CD14-positive monocyte (primary cell): Measurements from ENCODE around the gene DBR1. TPM values are rescaled to one million over a fixed set of nuclear protein-coding genes. Genes with fewer than 3 reads are reported as not detected.
A peak's percentile ranks its signal among the peaks of the same experiment; 100 is the strongest.

ENCODE experiments used
- DNase-seq, 3 donors: peaks; one replicate each; pipeline ENCODE4 v3.0.0-alpha.2; 2011 to 2022
- H2AFZ ChIP-seq: 2 replicates; pipeline ENCODE4 v1.6.0; 2012; ENCODE audit warnings: mild to moderate bottlenecking, low read depth, low read length, inconsistent platforms; ENCODE audit not compliant: insufficient read depth, poor library complexity, severe bottlenecking
- H3K27ac ChIP-seq, 2 donors: 1 replicate in 1 of 2; 2 replicates in 1 of 2; pipeline ENCODE4 v1.5.1; 2012 to 2013; ENCODE audit warnings: low read length in 2 of 2, control low read depth in 1 of 2, inconsistent platforms in 1 of 2, low read depth in 1 of 2, mild to moderate bottlenecking in 1 of 2
- H3K27me3 ChIP-seq, 2 donors: one replicate each; pipeline versions ENCODE4 v1.6.0 to v1.6.1; 2011 to 2013; ENCODE audit warnings: low read length in 2 of 2; ENCODE audit not compliant: control insufficient read depth in 2 of 2, insufficient read depth in 2 of 2
- H3K36me3 ChIP-seq, 2 donors: replicated peaks in 1 of 2; 1 replicate in 1 of 2; 2 replicates in 1 of 2; pipeline versions ENCODE4 v1.5.1 to v1.6.1; 2012 to 2013; ENCODE audit warnings: low read length in 2 of 2, control low read depth in 1 of 2, inconsistent platforms in 1 of 2, mild to moderate bottlenecking in 1 of 2; ENCODE audit not compliant: insufficient read depth in 2 of 2, control insufficient read depth in 1 of 2
- H3K4me1 ChIP-seq, 2 donors: 1 replicate in 1 of 2; 2 replicates in 1 of 2; pipeline versions ENCODE4 v1.5.1 to v1.6.1; 2012 to 2013; ENCODE audit warnings: low read length in 2 of 2, control low read depth in 1 of 2, inconsistent platforms in 1 of 2, mild to moderate bottlenecking in 1 of 2, moderate library complexity in 1 of 2; ENCODE audit not compliant: insufficient read depth in 2 of 2, control insufficient read depth in 1 of 2
- H3K4me2 ChIP-seq: replicated peaks from 2 replicates; pipeline ENCODE3; 2012; ENCODE audit warnings: low read length, moderate library complexity, mild to moderate bottlenecking; ENCODE audit not compliant: poor library complexity, severe bottlenecking; ENCODE audit errors: extremely low read depth
- H3K4me3 ChIP-seq, 3 experiments: fragments of 200-600 bp in 1 of 3; sonication (generic) in 1 of 3; replicated peaks in 1 of 3; 1 replicate in 2 of 3; 2 replicates in 1 of 3; pipeline ENCODE4 v1.5.1; 2011 to 2013; ENCODE audit warnings: low read length in 3 of 3, mild to moderate bottlenecking in 3 of 3, control low read depth in 2 of 3, low read depth in 2 of 3, inconsistent platforms in 1 of 3, moderate library complexity in 1 of 3
- H3K79me2 ChIP-seq: 2 replicates; pipeline ENCODE4 v1.6.0; 2012; ENCODE audit warnings: mild to moderate bottlenecking, control low read depth, inconsistent platforms, low read length, moderate library complexity; ENCODE audit not compliant: insufficient read depth
- H3K9ac ChIP-seq: 2 replicates; pipeline ENCODE4 v1.6.0; 2017; ENCODE audit warnings: low read length, mild to moderate bottlenecking; ENCODE audit not compliant: insufficient read depth, poor library complexity, severe bottlenecking
- H3K9me3 ChIP-seq, 2 donors: replicated peaks in 1 of 2; 1 replicate in 1 of 2; 2 replicates in 1 of 2; pipeline versions ENCODE4 v1.5.1 to v1.6.1; 2012 to 2013; ENCODE audit warnings: low read length in 2 of 2, control low read depth in 1 of 2; ENCODE audit not compliant: control insufficient read depth in 1 of 2, insufficient read depth in 1 of 2
- H4K20me1 ChIP-seq: 2 replicates; pipeline ENCODE4 v1.6.0; 2012; ENCODE audit warnings: mild to moderate bottlenecking, low read length, control low read depth, moderate library complexity; ENCODE audit not compliant: insufficient read depth
- H3K27ac Mint-ChIP-seq, 7 donors: one replicate each; pipeline ENCODE4 v1.8.0; 2020; ENCODE audit warnings: mild to moderate bottlenecking in 7 of 7, mixed read lengths in 7 of 7, moderate library complexity in 6 of 7, inconsistent platforms in 2 of 7
- H3K27me3 Mint-ChIP-seq, 3 donors: one replicate each; pipeline ENCODE4 v1.8.0; 2021 to 2022; ENCODE audit warnings: low read depth in 3 of 3, mild to moderate bottlenecking in 3 of 3, mixed read lengths in 3 of 3, moderate library complexity in 3 of 3, inconsistent platforms in 1 of 3
- H3K36me3 Mint-ChIP-seq, 2 donors: one replicate each; pipeline ENCODE4 v1.8.0; 2020; ENCODE audit warnings: mixed read lengths in 2 of 2, inconsistent platforms in 1 of 2, mild to moderate bottlenecking in 1 of 2
- H3K4me1 Mint-ChIP-seq: one replicate; pipeline ENCODE4 v1.8.0; 2020; ENCODE audit warnings: mild to moderate bottlenecking, mixed read lengths
- H3K4me3 Mint-ChIP-seq, 2 donors: one replicate each; pipeline ENCODE4 v1.8.0; 2020; ENCODE audit warnings: mild to moderate bottlenecking in 2 of 2, mixed read lengths in 2 of 2, moderate library complexity in 1 of 2
- H3K9me3 Mint-ChIP-seq, 7 donors: one replicate each; pipeline ENCODE4 v1.8.0; 2020 to 2022; ENCODE audit warnings: mixed read lengths in 7 of 7, mild to moderate bottlenecking in 6 of 7, moderate library complexity in 6 of 7, inconsistent platforms in 2 of 7
- WGBS: methylation state at CpG from one replicate; pipeline ENCODE4 v1.1.5; 2013; ENCODE audit warnings: missing lambda C conversion rate; ENCODE audit not compliant: insufficient coverage; 5-methylcytosine and 5-hydroxymethylcytosine counted together
- intact Hi-C, 2 donors: fragments of 100-400 bp; cut with micrococcal nuclease; formaldehyde crosslinking; loops; one replicate each; pipeline versions ENCODE4 v1.15.0 to v1.15.1; 2023
- polyA plus RNA-seq, 3 donors: library from polyadenylated mRNA; depleted of rRNA in 1 of 3; unstranded in 2 of 3; stranded (reverse) in 1 of 3; fragments of 300-500 nt in 2 of 3; fragments of >200 nt in 1 of 3; fragmentation: Illumina TruSeq in 2 of 3; gene quantifications; 1 replicate in 2 of 3; 2 replicates in 1 of 3; pipeline ENCODE4 v1.2.3, GENCODE V29; 2012 to 2021
- TF ChIP-seq, protein P1 (sequence below): fragments of 200-600 bp; IDR thresholded peaks from one replicate; pipeline ENCODE4 v1.8.0; 2022; ENCODE audit warnings: antibody characterized with exemption, mild to moderate bottlenecking

The DBR1 gene
- polyA plus RNA-seq, 3 donors: 4.8 to 7.5 (median 5.6) TPM

DNA sequence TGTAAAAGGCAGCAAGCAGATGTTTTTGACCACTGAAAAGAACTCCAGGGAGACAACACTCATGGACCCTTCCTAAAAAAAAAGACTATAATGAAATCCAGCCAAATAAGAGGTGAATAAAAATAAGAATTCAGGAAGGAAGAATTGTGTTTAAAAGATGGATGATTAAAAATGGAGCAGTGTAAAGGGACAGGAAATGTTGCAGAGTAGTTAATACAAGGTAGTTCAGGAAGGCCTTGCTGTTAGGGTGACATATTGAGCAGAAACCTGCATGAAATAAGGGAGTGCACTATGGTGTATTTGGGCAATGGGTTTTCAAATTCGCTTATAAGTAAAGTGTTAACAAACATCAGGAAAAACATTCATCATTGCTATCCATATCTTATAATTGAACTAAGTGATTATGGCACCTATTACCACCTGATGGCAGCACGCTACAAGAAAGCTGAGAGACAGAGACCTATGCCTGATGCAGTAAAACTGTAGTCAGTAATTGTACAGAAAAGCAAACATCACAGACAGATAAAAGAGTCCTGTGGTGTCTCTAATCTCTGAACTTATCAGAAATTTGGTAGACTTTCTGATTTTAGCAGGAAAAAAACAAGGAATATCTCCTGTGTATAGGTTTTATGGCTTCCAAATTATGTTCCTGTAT lies 5.8 kb upstream of the DBR1 start:
- H3K4me3 Mint-ChIP-seq: no peak overlapping the region

DNA sequence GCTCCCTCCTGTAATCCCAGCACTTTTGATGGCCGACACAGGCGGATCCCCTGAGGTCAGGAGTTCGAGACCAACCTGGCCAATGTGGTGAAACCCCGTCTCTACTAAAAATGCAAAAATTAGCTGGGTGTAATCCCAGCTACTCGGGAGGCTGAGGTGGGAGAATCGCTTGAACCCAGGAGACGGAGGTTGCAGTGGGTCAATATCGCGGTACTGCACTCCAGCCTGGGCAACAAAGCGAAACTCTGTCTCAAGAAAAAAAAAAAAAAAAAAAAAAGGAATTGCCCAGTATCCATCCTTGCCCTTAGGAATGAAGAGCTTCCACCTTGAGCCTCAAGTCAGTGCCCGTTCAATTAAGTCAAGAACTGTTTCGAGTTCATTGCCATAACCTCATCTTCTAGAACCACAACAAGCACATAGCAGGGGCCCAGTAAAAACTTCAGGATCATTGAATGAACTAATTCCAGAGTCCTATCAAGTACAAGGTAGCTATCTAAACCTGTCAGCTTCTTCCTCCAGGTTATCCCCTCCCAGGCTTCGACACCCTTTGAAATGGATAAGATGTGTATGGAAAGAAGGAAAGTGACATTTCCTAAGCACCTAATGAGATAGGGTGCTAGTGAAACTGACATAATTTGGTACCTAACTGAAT lies 826 bp downstream of the DBR1 start:
- H3K9me3 Mint-ChIP-seq: peaks cover 0 to 2% (median 0%) of the 10 kb centered on the region in 7 donors
- Histone ChIP-seq H3K9ac (peak overlapping the region; percentile 81), H3K79me2 (peaks cover 42% of the 10 kb centered on the region), H3K4me2 (peak overlapping the region; percentile 82), H4K20me1 (peaks cover 6% of the 10 kb centered on the region), H3K36me3 (peaks cover 14 to 28% of the 10 kb centered on the region in 2 donors), H3K4me1 (peaks cover 20 to 27% of the 10 kb centered on the region in 2 donors), H3K27ac (peak overlapping the region; percentile 70 to 80), H3K27me3 (no peaks in the 10 kb centered on the region), H2AFZ (peak overlapping the region; percentile 96), H3K4me3 (peak overlapping the region; percentile 73 to 90 (median 87)), H3K9me3 (no peaks in the 10 kb centered on the region)
- H3K27me3 Mint-ChIP-seq: peaks cover 0 to 7% (median 2%) of the 10 kb centered on the region in 3 donors
- DNase-seq: no peak
- H3K27ac Mint-ChIP-seq: peak overlapping the region in 4 of 7 donors; percentile 87 to 96 (median 94)
- peak overlapping the region; percentile 97 to 98 for H3K4me3 Mint-ChIP-seq
- intact Hi-C loops: no loop called here
- 71% methylated on average over 7 of the region's 13 CpGs for WGBS
- peaks cover 29% of the 10 kb centered on the region for H3K4me1 Mint-ChIP-seq
- TF ChIP-seq, protein P1, sequence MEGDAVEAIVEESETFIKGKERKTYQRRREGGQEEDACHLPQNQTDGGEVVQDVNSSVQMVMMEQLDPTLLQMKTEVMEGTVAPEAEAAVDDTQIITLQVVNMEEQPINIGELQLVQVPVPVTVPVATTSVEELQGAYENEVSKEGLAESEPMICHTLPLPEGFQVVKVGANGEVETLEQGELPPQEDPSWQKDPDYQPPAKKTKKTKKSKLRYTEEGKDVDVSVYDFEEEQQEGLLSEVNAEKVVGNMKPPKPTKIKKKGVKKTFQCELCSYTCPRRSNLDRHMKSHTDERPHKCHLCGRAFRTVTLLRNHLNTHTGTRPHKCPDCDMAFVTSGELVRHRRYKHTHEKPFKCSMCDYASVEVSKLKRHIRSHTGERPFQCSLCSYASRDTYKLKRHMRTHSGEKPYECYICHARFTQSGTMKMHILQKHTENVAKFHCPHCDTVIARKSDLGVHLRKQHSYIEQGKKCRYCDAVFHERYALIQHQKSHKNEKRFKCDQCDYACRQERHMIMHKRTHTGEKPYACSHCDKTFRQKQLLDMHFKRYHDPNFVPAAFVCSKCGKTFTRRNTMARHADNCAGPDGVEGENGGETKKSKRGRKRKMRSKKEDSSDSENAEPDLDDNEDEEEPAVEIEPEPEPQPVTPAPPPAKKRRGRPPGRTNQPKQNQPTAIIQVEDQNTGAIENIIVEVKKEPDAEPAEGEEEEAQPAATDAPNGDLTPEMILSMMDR: no peak
- H3K36me3 Mint-ChIP-seq: peaks cover 19 to 26% of the 10 kb centered on the region in 2 donors

More for the DNA sequence above, 5.8 kb upstream of the DBR1 start:
- no peak overlapping the region for H3K4me2 ChIP-seq
- no CpG with 5 or more reads among the region's 2 CpGs for WGBS
- intact Hi-C loops: no loop called here
- TF ChIP-seq, protein P1: peak; percentile 58
- peaks cover 0 to 2% (median 0%) of the 10 kb centered on the region in 7 donors for H3K9me3 Mint-ChIP-seq
- no peaks in the 10 kb centered on the region for H3K79me2 ChIP-seq
- no peaks in the 10 kb centered on the region for H4K20me1 ChIP-seq
- H3K4me3 ChIP-seq: no peak overlapping the region
- no peak overlapping the region for H2AFZ ChIP-seq
- no peak overlapping the region for H3K9ac ChIP-seq
- no peaks in the 10 kb centered on the region for H3K9me3 ChIP-seq
- no peak overlapping the region for H3K27ac ChIP-seq
- peaks cover 0 to 2% of the 10 kb centered on the region in 2 donors for H3K27me3 ChIP-seq
- DNase-seq: peak in 2 of 3 donors; percentile 21 to 30
- no peaks in the 10 kb centered on the region for H3K4me1 Mint-ChIP-seq
- H3K27me3 Mint-ChIP-seq: peaks cover 3 to 17% (median 4%) of the 10 kb centered on the region in 3 donors
- no peak overlapping the region for H3K27ac Mint-ChIP-seq
- H3K36me3 ChIP-seq: no peaks in the 10 kb centered on the region
- H3K36me3 Mint-ChIP-seq: no peaks in the 10 kb centered on the region
- no peaks in the 10 kb centered on the region for H3K4me1 ChIP-seq
